Measurements from ENCODE around the gene EEPD1.

GRCh38 chr7:36141351-36141750, 11.7 kb upstream of the EEPD1 start:
- TF ChIP-seq EZH2 (IDR thresholded peaks at IDR 0.05) (no peak), CTCF (IDR thresholded peaks at IDR 0.05) (no peak)

All from neural progenitor cell (in vitro differentiated cells).